Smooth muscle cell (in vitro differentiated cells): ENCODE results near the gene CXCR1. TPM values are rescaled to one million over a fixed set of nuclear protein-coding genes. Genes with fewer than 3 reads are reported as not detected.
A peak's percentile ranks its signal among the peaks of the same experiment; 100 is the strongest.

ENCODE experiments used
- DNase-seq: peaks from one replicate; lab custom pipeline; 2025; ENCODE audit not compliant: unreplicated experiment; lab: John Stamatoyannopoulos, UW
- H2AFZ ChIP-seq: fragments of 200-600 bp; sonication (generic); 2 replicates; pipeline ENCODE4 v1.6.0; 2016; ENCODE audit warnings: antibody characterized with exemption, low read depth, mild to moderate bottlenecking
- H3F3A ChIP-seq: fragments of 200-600 bp; sonication (generic); 2 replicates; pipeline ENCODE4 v1.6.0; 2017; ENCODE audit warnings: antibody characterized with exemption, low read depth
- H3K27ac ChIP-seq: fragments of 200-600 bp; sonication (generic); 2 replicates; pipeline ENCODE4 v1.5.1; 2016; ENCODE audit warnings: low read depth, mild to moderate bottlenecking
- H3K27me3 ChIP-seq: fragments of 200-600 bp; sonication (generic); 2 replicates; pipeline ENCODE4 v1.6.1; 2016; ENCODE audit warnings: low read depth, mild to moderate bottlenecking
- H3K36me3 ChIP-seq: fragments of 200-600 bp; sonication (generic); 2 replicates; pipeline ENCODE4 v1.5.1; 2016; ENCODE audit warnings: low read depth
- H3K4me1 ChIP-seq: fragments of 200-600 bp; sonication (generic); 2 replicates; pipeline ENCODE4 v1.5.1; 2016; ENCODE audit warnings: low read depth
- H3K4me2 ChIP-seq: fragments of 200-600 bp; sonication (generic); 2 replicates; pipeline ENCODE4 v1.6.0; 2016; ENCODE audit warnings: mild to moderate bottlenecking
- H3K4me3 ChIP-seq: fragments of 200-600 bp; sonication (generic); 2 replicates; pipeline ENCODE4 v1.5.1; 2016; ENCODE audit warnings: mild to moderate bottlenecking
- H3K79me2 ChIP-seq: fragments of 200-600 bp; sonication (generic); 2 replicates; pipeline ENCODE4 v1.6.0; 2016; ENCODE audit warnings: low read depth, mild to moderate bottlenecking
- H3K9ac ChIP-seq: fragments of 200-600 bp; sonication (generic); 2 replicates; pipeline ENCODE4 v1.6.0; 2016; ENCODE audit warnings: low read depth
- H3K9me3 ChIP-seq: fragments of 200-600 bp; sonication (generic); replicated peaks from 2 replicates; pipeline ENCODE4 v1.5.1; 2016; ENCODE audit warnings: low read depth
- H4K20me1 ChIP-seq: fragments of 200-600 bp; sonication (generic); 2 replicates; pipeline ENCODE4 v1.6.0; 2016; ENCODE audit warnings: low read depth
- WGBS: methylation state at CpG from one replicate; pipeline ENCODE4 v1.1.7; 2016; ENCODE audit warnings: low lambda C conversion rate; 5-methylcytosine and 5-hydroxymethylcytosine counted together
- polyA plus RNA-seq: library from polyadenylated mRNA; unstranded; fragments of >200 nt; fragmentation: Nextera tagmentation; extraction: Ambion mirVana; gene quantifications from 2 replicates; pipeline ENCODE4 v1.2.1, GENCODE V29; 2016
- total RNA-seq: library from RNA; depleted of rRNA; stranded (reverse); fragments of >200 nt; gene quantifications from 2 replicates; pipeline ENCODE4 v1.2.3, GENCODE V29; 2014
- TF ChIP-seq, protein P1 (sequence below): fragments of 200-600 bp; sonication (generic); IDR thresholded peaks from 2 replicates; pipeline ENCODE4 v1.5.1; 2017; ENCODE audit warnings: borderline replicate concordance, mild to moderate bottlenecking, antibody characterized with exemption; ENCODE audit not compliant: insufficient read depth, poor library complexity, severe bottlenecking

Gene CXCR1
- total and polyA plus RNA-seq, 2 experiments from 2014 or later: not detected

- peaks cover 9% of the 10 kb centered on the region for H3K4me1 ChIP-seq
- no peak overlapping the region for H2AFZ ChIP-seq
- H3K4me3 ChIP-seq: no peak overlapping the region
- H3K9me3 ChIP-seq: no peaks in the 10 kb centered on the region
- no peak overlapping the region for H3K4me2 ChIP-seq
- no peaks in the 10 kb centered on the region for H3F3A ChIP-seq
- no peaks in the 10 kb centered on the region for H3K36me3 ChIP-seq
- WGBS: 92% methylated on average over 6 of the region's 6 CpGs
- TF ChIP-seq, protein P1, sequence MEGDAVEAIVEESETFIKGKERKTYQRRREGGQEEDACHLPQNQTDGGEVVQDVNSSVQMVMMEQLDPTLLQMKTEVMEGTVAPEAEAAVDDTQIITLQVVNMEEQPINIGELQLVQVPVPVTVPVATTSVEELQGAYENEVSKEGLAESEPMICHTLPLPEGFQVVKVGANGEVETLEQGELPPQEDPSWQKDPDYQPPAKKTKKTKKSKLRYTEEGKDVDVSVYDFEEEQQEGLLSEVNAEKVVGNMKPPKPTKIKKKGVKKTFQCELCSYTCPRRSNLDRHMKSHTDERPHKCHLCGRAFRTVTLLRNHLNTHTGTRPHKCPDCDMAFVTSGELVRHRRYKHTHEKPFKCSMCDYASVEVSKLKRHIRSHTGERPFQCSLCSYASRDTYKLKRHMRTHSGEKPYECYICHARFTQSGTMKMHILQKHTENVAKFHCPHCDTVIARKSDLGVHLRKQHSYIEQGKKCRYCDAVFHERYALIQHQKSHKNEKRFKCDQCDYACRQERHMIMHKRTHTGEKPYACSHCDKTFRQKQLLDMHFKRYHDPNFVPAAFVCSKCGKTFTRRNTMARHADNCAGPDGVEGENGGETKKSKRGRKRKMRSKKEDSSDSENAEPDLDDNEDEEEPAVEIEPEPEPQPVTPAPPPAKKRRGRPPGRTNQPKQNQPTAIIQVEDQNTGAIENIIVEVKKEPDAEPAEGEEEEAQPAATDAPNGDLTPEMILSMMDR: no peak
- no peak overlapping the region for H3K9ac ChIP-seq
- no peaks in the 10 kb centered on the region for H3K27me3 ChIP-seq
- no peaks in the 10 kb centered on the region for H4K20me1 ChIP-seq
- no peak for DNase-seq
- H3K79me2 ChIP-seq: no peaks in the 10 kb centered on the region
- H3K27ac ChIP-seq: peak overlapping the region; percentile 64
Measured at GRCh38 chr2:218128781-218129457, 37.8 kb downstream of the CXCR1 start.

DNA sequence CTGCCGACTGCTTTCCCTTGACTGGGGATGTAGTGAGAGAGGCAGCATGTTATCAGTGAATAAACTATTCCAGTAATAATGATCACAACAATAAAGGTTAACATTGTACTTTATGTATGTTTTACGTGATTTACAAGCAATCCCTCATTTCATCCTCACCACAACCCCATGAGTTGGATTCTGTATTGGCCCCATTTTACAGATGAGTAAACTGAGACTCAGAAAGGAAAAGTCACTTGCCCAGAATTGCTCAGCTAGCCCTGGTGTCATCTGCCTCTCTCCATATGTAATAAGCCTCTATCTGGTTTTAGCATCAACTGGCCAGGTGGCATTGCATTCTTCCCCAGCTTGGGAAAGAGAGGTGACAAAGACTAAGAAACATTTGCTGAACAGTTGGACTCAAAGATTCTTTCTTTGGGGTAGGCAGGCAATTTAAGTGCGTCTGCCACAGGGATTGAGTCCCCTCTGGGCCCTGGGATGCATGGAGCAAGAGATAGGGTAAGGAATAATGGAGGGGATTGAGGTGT is 38.8 kb downstream of the CXCR1 start:
- 92% methylated on average over 3 of the region's 3 CpGs for WGBS

DNA sequence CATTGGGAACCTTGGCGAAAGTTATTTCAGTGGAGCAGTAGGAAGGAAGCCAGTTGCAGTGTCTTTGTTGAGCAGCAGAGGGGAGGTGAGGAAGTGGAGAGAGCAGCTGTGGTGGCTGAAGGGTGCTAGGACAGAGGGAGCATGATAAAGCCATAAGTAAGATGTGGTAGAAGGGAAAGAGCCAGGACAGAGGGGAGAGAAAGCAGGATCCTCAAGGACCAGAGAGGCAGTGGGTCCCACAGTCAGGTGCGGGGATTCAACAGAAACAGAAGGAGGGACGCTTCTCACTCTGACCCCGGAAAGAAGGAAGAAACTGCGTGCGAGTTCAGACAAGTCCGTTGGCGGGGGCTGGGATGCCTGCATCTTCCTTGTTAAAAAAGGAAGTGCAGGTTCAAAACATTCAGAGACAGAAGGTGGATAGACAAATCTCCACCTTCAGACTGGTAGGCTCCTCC is 41.1 kb downstream of the CXCR1 start, which contains the start of gene CXCR2:
Gene CXCR2 (plus strand): TSS at position 403 of the 455 bp plus-strand sequence. CDS start 8,774 bp downstream, outside the sequence.
- H3K27me3 ChIP-seq: no peaks in the 10 kb centered on the region

More for the DNA sequence above, 38.8 kb downstream of the CXCR1 start:
- Histone ChIP-seq H4K20me1 (no peaks in the 10 kb centered on the region), H3K79me2 (no peaks in the 10 kb centered on the region), H3K27me3 (no peaks in the 10 kb centered on the region), H3K4me3 (no peak overlapping the region), H3K27ac (no peak overlapping the region), H3K36me3 (no peaks in the 10 kb centered on the region), H3K4me2 (no peak overlapping the region), H3K4me1 (peaks cover 9% of the 10 kb centered on the region), H3F3A (no peaks in the 10 kb centered on the region), H2AFZ (no peak overlapping the region), H3K9me3 (no peaks in the 10 kb centered on the region), H3K9ac (no peak overlapping the region)
- TF ChIP-seq, protein P1: no peak
- DNase-seq: no peak

More for the DNA sequence above, 41.1 kb downstream of the CXCR1 start, which contains the start of gene CXCR2:
- H4K20me1 ChIP-seq: no peaks in the 10 kb centered on the region
- no peak for DNase-seq
- no peak within 1 kb of the TSS for H3K27ac ChIP-seq
- H3F3A ChIP-seq: no peaks in the 10 kb centered on the region
- H3K79me2 ChIP-seq: no peaks in the 10 kb centered on the region
- no peak within 1 kb of the TSS for H3K4me3 ChIP-seq
- 85% methylated on average over 8 of the region's 8 CpGs for WGBS
- no peaks in the 10 kb centered on the region for H3K36me3 ChIP-seq
- H3K9ac ChIP-seq: no peak within 1 kb of the TSS
- TF ChIP-seq, protein P1: no peak
- H3K9me3 ChIP-seq: no peaks in the 10 kb centered on the region
- no peak within 1 kb of the TSS for H2AFZ ChIP-seq
- no peak within 1 kb of the TSS for H3K4me2 ChIP-seq
- H3K4me1 ChIP-seq: peaks cover 9% of the 10 kb centered on the region
